Stimulated activated CD8-positive, alpha-beta memory T cell treated with anti-CD3 and anti-CD28 coated beads, Interleukin-15, amount 100 ng/mL, for 48 hours (primary cell): Measurements from ENCODE around the gene TMEM198.

Experiments
- DNase-seq, 2 donors: peaks; one replicate each; pipeline ENCODE4 v3.0.0-alpha.2; 2020; ENCODE audit warnings: low read depth in 2 of 2

The TMEM198 gene, protein sequence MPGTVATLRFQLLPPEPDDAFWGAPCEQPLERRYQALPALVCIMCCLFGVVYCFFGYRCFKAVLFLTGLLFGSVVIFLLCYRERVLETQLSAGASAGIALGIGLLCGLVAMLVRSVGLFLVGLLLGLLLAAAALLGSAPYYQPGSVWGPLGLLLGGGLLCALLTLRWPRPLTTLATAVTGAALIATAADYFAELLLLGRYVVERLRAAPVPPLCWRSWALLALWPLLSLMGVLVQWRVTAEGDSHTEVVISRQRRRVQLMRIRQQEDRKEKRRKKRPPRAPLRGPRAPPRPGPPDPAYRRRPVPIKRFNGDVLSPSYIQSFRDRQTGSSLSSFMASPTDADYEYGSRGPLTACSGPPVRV

DNA sequence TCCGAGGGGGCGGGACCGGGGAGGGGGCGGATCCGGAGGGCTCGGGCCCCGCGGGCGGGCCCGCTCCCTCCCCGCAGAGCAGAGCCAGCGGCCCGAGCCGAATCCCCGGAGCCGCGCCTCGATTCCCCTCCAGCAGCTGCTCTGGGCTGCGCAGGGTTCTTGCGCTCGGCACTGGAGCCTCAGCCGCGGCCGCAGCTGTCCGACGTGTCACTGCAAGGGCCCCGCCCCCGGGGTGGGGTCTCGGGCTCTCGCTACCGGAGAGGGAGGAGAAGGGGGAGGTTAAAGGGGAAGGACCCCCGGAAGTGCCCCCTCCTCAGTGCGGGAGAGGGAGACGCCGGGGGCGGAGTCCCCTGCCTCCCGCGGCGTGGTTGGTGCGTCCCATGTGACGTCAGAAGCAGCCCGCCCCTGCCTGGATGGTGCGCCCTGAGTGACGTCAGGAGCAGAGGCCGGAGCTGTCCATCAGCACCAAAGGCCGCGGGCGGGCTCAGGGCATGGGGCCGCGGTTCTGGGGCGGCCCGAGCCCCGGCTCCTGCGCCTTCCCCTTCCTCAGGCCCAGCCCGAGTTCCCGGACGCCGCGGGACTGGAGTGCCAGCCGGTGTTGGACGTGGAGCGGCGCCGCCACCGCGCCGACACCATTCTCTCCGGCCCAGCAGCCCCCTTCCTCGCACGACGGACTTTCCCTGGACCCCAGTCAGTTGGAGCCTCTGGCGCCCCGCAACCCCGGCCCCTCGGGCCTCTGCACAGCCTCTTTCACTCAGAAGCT is at the start of gene TMEM198, which contains the start of gene CHPF:
Gene TMEM198 (plus strand): TSS at position 433 of the 763 bp plus-strand sequence. CDS start 700 bp downstream, outside the sequence.
Gene CHPF (minus strand): TSS at position 214 of the 763 bp plus-strand sequence. CDS start 271 bp downstream, outside the sequence.
- peak; percentile 91 to 93 for DNase-seq

DNA sequence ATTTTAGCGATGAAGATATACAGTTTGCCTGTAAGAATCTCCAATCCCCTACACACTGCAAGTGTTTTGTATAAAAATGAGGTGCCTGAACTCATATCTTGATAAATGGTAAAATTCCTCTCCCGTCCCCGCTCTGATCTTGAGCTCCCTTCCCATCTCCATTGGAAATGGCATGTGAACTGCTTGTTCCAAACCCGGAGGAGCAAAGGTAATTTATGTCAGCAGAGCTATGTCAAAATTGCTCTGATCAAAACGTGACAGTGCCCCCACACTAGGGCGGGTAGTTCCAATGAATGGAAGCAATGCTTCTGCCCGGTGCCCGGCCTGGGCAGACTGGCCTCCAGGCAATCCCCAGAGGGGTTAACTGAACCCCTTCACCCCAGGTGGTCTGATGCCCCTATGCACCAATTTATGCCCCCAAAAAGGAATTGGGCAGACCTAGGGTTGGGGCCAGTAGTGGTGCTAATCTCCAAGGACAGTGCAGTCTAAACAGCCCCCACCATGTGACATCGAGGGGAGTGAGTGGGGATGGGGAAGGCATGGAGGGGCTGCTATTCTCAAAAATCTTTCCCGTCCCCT is 48.8 kb upstream of the TMEM198 start:
- no peak for DNase-seq

DNA sequence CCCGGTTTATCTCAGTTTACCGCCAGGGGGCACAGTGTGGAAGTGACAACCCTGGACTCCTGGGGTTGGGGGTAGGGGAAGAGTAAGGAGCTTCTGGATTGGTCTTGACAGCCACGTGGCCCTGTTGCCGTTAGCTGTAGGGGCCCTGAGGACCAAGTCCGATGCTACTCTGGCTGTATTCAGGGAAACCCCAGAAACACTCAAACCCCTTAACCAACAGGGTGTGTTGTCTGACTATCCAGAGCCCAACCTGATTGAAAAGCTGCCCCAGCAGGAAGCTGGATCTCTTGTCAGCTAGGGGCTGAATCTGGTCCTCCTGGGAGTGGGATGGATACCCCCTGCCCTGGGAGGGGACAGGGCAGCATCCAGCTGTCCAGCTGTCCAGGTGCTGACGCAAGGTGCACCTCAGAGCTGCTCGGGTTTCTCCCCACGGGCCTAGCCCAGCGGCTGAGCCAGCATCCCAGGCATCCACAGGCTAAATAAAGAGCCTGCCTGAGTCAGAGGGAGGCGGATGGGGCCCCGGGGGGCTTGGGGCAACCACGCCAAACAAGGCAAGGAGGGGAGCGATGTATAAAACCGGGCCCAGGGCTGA is 48.2 kb upstream of the TMEM198 start:
- peak; percentile 36 to 37 for DNase-seq

DNA sequence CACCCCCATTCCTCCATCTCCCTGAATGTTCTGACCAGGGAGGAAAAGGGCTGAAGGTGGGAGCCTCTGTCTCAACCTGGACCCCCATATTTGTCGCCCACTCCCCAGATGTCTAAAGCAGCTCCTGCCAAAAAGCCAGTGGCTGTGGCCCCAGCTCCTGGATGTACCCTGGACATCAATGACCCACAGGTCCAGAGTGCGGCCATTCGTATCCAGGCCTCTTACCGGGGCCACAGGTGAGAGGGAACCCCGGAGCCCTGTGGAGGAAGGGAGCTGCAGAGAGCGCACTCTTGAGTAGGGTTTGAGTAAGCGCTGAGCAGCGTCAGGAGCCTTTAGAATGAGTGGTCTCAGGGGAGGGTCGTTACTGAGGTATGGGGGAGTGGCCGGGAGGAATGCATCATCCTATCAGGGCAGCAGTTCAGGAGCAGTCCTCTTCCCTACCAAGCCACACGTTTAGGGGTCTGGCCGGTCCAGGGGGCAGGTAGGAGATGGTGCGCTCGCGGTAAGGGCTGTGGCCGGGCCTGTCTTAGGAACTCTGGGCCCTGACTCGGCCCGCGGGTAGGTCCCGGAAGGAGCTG is 47.5 kb upstream of the TMEM198 start:
- DNase-seq, result no peak

DNA sequence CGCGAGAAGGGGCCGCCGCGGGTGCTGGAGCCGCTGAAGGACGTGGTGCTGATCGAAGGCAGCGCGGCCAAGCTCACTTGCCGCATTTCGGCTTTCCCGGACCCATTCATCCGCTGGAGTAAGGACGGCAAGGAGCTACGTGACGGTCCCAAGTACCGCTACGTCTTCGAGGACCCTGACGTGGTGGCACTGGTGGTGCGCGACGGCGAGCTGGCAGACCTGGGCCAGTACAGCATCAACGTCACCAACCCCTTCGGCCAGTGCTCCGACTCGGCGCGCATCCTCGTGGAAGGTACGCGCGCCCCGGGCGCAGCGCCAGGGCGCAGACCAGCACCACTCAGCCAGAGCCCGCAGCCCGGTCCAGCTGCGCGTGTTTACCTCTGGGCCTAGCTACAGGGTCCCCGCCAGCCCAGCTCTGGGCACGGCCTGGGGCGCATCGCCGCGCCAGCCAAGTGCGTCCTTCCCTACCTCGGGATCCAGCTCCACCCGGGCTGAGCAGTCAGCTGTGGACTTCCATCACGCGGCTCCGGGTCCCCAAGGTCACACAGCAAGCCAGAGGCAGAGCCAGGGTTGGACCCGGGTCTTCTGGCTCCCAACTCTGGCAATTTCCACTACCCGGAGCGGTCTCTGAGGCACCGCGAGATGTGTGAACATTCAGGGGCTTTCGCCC is 46.9 kb upstream of the TMEM198 start:
- no peak for DNase-seq

DNA sequence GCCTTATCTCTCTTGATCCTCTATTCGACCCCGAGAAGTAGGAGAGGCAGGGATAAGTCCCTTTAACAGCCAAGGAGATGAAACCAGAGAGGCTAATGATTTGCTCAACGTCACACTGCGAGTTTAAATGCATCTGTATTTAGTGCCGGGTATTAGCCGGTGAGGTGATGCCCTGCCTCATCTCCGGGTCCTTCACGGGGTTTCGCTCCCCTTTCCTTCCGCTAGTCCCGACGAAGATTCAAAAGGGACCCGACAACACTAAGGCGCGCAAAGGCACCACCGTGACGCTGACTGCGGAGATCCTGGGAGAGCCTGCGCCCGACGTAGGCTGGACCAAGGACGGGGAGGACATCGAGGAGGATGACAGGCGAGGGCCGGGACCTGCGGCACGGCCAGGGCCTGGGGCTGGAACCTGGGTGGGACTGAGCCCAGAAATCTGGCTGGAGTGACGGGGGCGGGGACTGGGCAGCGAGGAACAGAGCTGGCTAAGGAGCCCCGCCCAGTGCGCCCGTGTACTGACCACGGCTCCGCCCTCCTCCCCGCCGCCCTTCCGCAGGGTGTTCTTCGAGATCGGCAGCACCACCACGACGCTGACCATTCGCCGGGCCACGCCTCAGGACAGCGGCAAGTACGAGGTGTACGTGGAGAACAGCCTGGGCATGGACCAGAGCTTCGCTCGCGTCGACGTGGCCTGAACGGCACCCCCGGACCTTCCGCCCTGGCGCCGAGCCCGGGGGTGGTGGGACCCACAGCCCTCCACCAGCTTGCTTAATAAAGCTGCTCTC is 46.1 kb upstream of the TMEM198 start:
- DNase-seq, result no peak

DNA sequence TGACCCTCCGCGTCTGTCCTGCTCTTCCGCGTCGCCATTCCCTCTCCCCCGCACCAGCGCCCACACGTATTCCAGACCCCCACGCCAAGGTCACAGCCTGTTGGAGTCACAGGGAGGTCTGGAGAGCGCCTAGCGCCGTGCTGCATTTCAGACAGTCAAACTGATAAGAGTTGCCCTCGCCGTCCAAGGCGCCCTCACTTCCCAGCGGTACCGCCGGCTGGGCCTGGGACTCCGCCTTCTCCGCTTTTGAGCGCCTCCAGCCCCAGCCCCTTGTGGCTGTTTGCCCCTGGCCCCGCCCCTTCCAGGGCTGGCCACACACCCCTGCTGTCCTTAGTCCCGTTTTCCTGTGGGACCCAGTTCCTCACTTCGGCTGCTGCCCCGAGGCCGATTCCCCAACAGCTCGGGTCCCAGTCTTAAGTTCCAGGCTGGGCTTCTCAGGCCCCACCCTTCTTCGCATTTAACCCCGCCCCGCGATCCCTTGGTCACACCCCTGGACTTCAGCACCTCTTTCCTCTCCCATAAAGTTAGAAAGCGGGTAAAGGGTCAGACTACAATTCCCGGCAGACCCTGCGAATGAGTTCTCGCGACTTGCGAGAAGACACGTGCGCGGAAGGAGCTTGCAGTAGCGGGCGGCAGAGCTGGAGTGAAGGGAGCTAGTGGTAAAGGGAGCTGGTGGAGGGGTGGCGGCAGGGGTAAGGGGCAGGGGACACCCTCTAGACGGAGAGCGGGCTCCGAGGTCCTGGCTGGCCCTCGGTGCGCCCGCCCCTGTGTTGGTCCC is 45.4 kb upstream of the TMEM198 start, which contains the start of gene GMPPA:
Gene GMPPA (plus strand): TSS at position 612 of the 778 bp plus-strand sequence. CDS start 1,085 bp downstream, outside the sequence.
- peak; percentile 85 to 88 for DNase-seq

DNA sequence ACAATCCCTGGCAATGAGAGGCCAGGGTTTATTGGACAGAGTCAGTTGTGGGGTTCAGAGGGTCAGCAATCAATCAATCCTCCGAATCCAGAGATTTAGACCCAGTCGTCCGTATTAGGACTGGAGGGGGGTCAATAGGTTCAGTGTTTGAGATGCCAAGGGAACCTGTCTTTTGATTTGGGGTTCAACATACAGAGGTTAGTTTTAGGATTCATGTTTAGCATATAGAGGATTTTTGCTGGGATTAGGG is 44.8 kb upstream of the TMEM198 start:
- DNase-seq, result no peak

DNA sequence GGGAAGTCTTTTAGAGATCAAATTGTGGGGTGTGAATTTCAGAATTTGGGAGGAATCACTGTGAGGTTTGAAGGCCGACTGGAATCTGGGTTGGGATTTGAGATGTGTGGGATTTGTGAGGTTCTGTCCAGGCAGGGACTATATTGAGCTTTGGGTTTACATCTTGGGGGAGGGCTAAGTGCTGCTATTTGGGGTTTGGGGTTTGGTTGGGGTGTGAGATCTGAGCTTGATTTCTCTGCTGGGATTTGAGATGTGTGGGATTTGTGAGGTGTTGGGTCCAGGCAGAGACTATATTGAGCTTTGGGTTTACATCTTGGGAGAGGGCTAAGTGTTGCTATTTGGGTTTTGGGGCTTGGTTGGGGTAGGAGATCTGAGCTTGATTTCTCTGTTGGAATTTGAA is 44.3 kb upstream of the TMEM198 start:
- no peak for DNase-seq

DNA sequence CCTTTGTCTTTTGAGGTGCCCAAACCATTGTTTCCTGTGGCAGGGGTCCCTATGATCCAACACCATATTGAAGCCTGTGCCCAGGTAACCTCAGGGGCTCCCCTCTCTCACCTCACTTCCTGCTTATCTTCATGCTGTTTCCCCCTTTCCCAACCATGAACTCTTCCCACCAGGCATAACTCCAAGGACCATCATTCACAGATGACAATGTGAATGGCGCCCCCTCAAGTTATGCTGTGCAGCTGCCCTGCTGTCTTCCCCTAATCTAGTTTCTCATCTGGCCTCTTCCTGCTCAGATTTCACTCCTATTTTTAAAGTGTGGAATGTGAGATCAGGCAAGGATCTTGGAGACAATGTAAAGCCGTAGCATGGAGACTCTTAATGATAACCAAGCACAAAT is 43.7 kb upstream of the TMEM198 start:
- DNase-seq, result no peak

DNA sequence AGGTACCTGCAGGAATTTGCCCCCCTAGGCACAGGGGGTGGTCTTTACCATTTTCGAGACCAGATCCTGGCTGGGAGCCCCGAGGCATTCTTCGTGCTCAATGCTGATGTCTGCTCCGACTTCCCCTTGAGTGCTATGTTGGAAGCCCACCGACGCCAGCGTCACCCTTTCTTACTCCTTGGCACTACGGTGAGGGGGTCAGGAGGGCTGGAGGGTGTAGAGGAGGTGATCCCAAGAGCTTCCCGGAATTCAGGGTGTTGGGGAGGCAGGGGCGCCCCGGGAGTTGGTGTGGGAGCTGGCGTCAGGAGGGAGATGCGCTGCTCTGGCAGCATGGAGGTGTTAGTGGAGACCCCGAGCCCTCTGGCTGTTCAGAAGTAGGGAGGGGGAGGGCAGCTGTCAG is 42.0 kb upstream of the TMEM198 start:
- no peak for DNase-seq

DNA sequence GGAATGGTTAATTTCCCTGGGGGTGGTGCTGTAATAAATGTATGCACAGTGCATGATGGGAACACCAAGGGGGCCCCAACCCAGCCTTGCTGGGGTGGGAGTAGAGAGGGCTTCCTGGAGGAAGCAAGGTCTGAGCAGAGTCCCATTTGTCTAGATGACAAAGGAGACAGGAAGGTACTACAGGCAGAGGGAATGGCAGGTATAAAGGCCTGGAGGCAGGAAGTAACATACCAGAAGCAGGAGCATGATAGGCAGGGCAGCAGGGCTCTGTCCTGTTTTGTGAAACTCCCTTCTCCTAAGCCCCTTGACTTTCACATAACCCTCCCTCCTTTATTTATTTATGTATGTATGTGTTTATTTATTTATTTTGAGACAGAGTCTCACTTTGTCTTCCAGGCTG is 41.2 kb upstream of the TMEM198 start:
- no peak for DNase-seq

DNA sequence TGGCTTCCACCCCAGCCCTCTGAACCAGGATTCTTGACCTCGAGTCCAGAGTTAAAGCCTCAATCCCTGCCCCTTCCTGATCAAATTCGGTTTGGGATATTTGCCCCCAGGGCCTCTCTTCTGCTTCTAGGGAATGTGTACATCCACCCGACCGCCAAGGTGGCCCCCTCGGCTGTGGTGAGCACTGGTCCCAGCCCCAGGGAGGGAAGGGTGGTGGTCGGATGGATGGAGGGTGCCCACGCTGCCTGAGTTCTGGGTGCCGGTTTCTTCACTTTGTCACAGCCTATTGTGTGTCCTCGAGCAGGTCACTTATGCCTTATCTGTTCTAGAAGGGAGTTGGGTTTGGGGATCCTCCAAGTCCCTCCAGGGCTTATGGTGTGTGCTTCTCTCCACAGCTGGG is 38.2 kb upstream of the TMEM198 start:
- no peak for DNase-seq

DNA sequence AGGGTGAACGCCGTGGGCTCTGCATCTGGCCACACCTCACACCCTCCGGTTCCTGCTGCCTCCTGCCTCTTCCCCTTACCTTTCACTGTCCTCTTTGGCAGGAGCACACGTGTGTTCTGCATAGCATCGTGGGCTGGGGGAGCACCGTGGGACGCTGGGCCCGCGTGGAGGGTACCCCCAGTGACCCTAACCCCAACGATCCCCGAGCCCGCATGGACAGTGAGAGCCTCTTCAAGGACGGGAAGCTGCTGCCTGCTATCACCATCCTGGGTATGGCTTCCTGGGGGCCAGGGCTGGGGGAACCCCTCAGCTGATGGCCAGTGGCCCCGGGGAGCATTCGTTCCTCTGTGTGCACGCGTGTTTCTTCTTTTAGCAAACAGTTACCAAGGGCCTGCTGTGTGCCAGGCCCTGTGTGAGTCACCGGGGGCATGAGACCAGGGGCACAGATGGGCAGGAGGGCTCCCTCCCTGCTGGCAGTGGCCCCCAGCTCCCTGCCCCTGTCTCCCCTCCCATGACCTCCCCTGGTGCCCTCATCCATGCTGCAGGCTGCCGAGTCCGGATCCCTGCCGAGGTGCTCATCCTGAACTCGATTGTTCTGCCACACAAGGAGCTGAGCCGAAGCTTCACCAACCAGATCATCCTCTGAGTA is 37.6 kb upstream of the TMEM198 start:
- DNase-seq, result no peak

DNA sequence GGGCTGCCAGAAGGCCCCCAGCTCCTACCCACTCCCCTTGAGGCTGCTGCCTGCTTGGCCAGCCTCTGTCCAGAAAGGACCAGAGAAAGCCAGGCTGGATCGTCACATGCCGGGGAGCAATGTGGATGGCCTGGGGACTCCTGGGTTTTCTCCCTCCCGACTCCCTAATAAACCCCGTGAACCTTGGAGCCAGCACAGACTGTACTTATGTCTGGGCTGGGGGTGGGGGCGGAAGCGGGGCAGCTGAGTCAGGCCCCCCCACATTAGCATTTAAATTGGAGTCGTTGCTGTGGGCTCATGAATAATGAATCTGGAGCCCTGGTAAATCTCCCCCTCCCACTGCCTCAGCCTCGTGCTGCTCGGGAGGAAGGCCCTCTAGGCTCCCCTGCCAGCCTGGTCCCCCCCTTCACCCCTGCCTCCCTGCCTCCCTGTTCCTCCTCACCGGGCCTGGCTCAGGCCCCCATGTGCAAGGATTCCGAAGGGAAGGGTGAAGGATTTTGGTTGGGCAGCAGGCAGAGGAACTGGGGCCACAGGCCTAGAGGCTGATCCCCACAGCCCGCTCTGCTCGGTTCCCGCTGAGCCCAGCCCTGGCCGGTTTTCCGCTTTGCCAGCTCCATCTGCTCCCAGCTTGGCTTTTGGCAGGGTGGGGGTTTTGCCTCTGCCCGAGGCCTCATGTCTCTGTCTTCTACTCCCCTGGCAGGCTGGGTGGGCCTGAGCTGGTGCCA is 36.9 kb upstream of the TMEM198 start:
- no peak for DNase-seq

DNA sequence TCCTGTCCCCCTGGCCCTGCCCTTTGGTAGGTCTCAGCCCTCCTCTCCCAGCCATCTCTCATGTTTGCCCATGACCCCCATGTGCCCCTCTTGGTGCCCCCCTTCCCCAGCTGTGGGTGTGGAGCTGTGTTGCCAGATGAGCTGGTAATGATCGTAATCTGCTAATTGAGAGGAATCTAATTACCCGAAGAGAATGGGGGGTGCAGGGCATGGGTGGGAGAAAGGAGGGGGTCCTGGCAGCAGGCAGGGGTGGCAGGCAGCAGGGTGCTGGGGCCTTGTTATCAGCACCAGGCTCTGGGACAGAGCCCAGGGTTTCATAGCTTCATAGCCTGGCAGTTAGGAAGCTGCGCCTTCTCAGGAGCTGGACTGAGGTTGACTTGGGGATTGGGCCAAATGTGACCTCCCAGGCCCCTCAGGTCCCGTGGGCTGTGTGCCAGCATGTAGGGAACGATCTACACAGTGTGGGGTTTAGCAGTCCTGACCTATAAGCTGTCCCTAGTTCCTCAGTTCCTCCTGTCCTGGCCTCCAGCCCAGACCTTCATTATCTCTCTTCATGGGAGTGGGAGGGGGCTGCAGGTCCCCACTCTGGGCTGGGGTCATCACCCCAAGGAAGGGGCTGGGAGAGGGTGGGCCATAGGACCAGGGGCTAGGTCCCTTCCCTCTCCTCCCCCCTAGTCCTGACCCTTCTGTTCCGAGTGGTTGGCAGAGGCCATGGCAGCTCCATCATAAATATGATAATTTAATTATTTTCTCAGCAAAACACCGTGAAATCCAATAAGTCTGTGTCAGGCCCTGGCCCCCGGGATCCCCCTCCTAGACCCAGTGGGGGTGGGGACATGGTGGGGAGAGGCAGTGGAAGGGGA is 36.0 kb upstream of the TMEM198 start:
- DNase-seq, result no peak

DNA sequence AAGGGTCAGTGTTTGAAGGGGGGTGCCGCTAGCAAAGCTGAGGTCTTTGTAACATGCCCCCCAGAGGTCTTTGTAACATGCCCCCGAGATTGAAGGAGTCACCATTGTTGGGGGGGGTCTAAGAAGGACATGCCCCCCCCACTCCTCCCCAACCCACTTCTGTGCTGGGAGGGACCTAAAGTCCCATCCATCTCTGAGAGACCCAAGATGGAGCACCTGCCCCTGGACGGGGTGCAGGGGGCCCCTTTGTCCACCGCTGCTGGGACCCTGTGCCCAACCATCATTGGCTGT is 35.4 kb upstream of the TMEM198 start:
- no peak for DNase-seq
